Panc1 (cell line): ENCODE results near the gene PDK3. TPM values are rescaled to one million over a fixed set of nuclear protein-coding genes. Genes with fewer than 3 reads are reported as not detected.

Source experiments
- ATAC-seq: fragments of 200-7000 bp; cut with Tn5 transposase; 2 replicates; pipeline ENCODE4 v1.9.1; 2020; ENCODE audit warnings: mild to moderate bottlenecking, moderate library complexity
- BruUV-seq: library from RNA; stranded (reverse); fragments of 400-500 nt; replicated peaks from 2 replicates; lab custom pipeline; 2021; lab: Mats Ljungman, UMichigan
- CTCF ChIA-PET: fragments of 300-600 bp; sonication (Branson Sonifier 250); formaldehyde crosslinking; loops from one replicate; lab custom pipeline; 2022; ENCODE audit warnings: antibody characterized with exemption; lab: Charles Lee
- POLR2A ChIA-PET: fragments of 300-600 bp; sonication (Branson Sonifier 250); formaldehyde crosslinking; loops from one replicate; lab custom pipeline; 2022; ENCODE audit warnings: antibody characterized with exemption; lab: Charles Lee
- DNase-seq: peaks from one replicate; pipeline ENCODE4 v3.0.0-alpha.2; 2010; ENCODE audit warnings: low read depth, low spot score
- H3K27ac ChIP-seq: 2 replicates; pipeline ENCODE4 v1.5.1; 2011; ENCODE audit warnings: mild to moderate bottlenecking, low read length, inconsistent platforms
- H3K27me3 ChIP-seq: fragments of 200-500 bp; sonication (Bioruptor generic); 2 replicates; pipeline ENCODE4 v1.6.0; 2014; ENCODE audit warnings: low read length, inconsistent platforms; ENCODE audit not compliant: control insufficient read depth, insufficient read depth
- H3K36me3 ChIP-seq: fragments of 200-500 bp; sonication (Bioruptor generic); 2 replicates; pipeline ENCODE4 v1.5.1; 2014; ENCODE audit warnings: inconsistent platforms, mild to moderate bottlenecking, low read length, moderate library complexity; ENCODE audit not compliant: control insufficient read depth, insufficient read depth
- H3K4me1 ChIP-seq: 2 replicates; pipeline ENCODE4 v1.5.1; 2011; ENCODE audit warnings: inconsistent platforms, mild to moderate bottlenecking, low read length, moderate library complexity; ENCODE audit not compliant: control insufficient read depth, insufficient read depth
- H3K4me3 ChIP-seq, 2 experiments: 2 replicates each; pipeline ENCODE4 v1.5.1; 2011 to 2012; ENCODE audit warnings: low read depth in 2 of 2, low read length in 2 of 2, mild to moderate bottlenecking in 2 of 2, inconsistent platforms in 1 of 2, moderate library complexity in 1 of 2
- H3K9me3 ChIP-seq: fragments of 200-500 bp; sonication (Bioruptor generic); 2 replicates; pipeline ENCODE4 v1.5.1; 2014; ENCODE audit warnings: low read depth, mild to moderate bottlenecking, inconsistent platforms, low read length, moderate library complexity; ENCODE audit not compliant: control insufficient read depth, insufficient read depth
- CTCF ChIP-seq: fragments of 450-650 bp; IDR thresholded peaks from 2 replicates; pipeline ENCODE4 v1.5.1; 2017; ENCODE audit warnings: mild to moderate bottlenecking
- POLR2AphosphoS5 ChIP-seq: IDR thresholded peaks from 2 replicates; pipeline ENCODE4 v1.6.1; 2012; ENCODE audit warnings: mild to moderate bottlenecking, low read depth, low read length, moderate library complexity
- REST ChIP-seq, 2 experiments: IDR thresholded peaks; 2 replicates each; pipeline ENCODE4 v1.6.1; 2011 to 2012; ENCODE audit warnings: low read depth in 2 of 2, control low read depth in 1 of 2, low read length in 1 of 2, mild to moderate bottlenecking in 1 of 2, moderate library complexity in 1 of 2; ENCODE audit not compliant: insufficient read depth in 1 of 2
- SIN3A ChIP-seq: IDR thresholded peaks from 2 replicates; pipeline ENCODE4 v1.6.1; 2012; ENCODE audit warnings: low read depth, mild to moderate bottlenecking, low read length, moderate library complexity, borderline replicate concordance; ENCODE audit not compliant: insufficient read depth
- TCF7L2 ChIP-seq: IDR thresholded peaks from 2 replicates; pipeline ENCODE4 v1.6.1; 2011; ENCODE audit warnings: mild to moderate bottlenecking, low read depth, low read length, inconsistent platforms
- in situ Hi-C: cut with HindIII; loops from 2 replicates; pipeline ENCODE4 v1.10.0; 2016; ENCODE audit warnings: low sequenced_read_pairs, low pct_unique_long_range_greater_than_20kb
- intact Hi-C: fragments of 100-400 bp; cut with micrococcal nuclease; formaldehyde crosslinking; loops from one replicate; pipeline ENCODE4 v1.10.0; 2022; ENCODE audit not compliant: unreplicated experiment
- total RNA-seq: library from RNA; stranded (reverse); gene quantifications from one replicate; pipeline ENCODE4 v1.2.1, GENCODE V29; 2021; ENCODE audit not compliant: unreplicated experiment

Gene PDK3
- total RNA-seq, 1 experiment from 2014 or later: 5.5 TPM

GRCh38 chrX:24494647-24495075 is 29.6 kb downstream of the PDK3 start:
- H3K27ac ChIP-seq: no peak overlapping the region
- BruUV-seq: no TSS peak
- TF ChIP-seq REST (IDR thresholded peaks at IDR 0.05; ENCODE audit: insufficient read depth in 1 of 2, low read depth in 2 of 2, low read length in 1 of 2) (no peak), POLR2AphosphoS5 (no peak), CTCF (no peak), TCF7L2 (no peak), SIN3A (no peak)
- ATAC-seq (no peak), DNase-seq (no peak)
- in situ Hi-C loops: no loop called here
- H3K4me3 ChIP-seq: no peak overlapping the region
- no peaks in the 10 kb centered on the region for H3K9me3 ChIP-seq
- intact Hi-C loops: no loop called here
- POLR2A ChIA-PET: interaction anchor here (0.6 kb wide), 1 partner anchor 29 kb away, joined by 3 read pairs; no protein-coding TSS in a partner anchor
- H3K27me3 ChIP-seq: no peaks in the 10 kb centered on the region
- CTCF ChIA-PET: no interaction called here
- H3K36me3 ChIP-seq: no peaks in the 10 kb centered on the region
- no peaks in the 10 kb centered on the region for H3K4me1 ChIP-seq

GRCh38 chrX:24495700-24496099 is 30.6 kb downstream of the PDK3 start:
- in situ Hi-C loops: no loop called here

More at GRCh38 chrX:24495700-24496099, 30.6 kb downstream of the PDK3 start:
- Histone ChIP-seq H3K27me3 (no peaks in the 10 kb centered on the region), H3K27ac (no peak overlapping the region), H3K4me1 (no peaks in the 10 kb centered on the region), H3K4me3 (no peak overlapping the region), H3K36me3 (no peaks in the 10 kb centered on the region), H3K9me3 (no peaks in the 10 kb centered on the region)
- TF ChIP-seq SIN3A (no peak), TCF7L2 (no peak), CTCF (no peak), REST (IDR thresholded peaks at IDR 0.05; ENCODE audit: insufficient read depth in 1 of 2, low read depth in 2 of 2, low read length in 1 of 2) (no peak), POLR2AphosphoS5 (no peak)
- no peak for DNase-seq
- ATAC-seq: no peak
- ChIA-PET POLR2A (no interaction called here), CTCF (no interaction called here)
- BruUV-seq: no TSS peak
- intact Hi-C loops: no loop called here
